Endodermal cell (in vitro differentiated cells): ENCODE results near the gene DPH5. TPM values are rescaled to one million over a fixed set of nuclear protein-coding genes. Genes with fewer than 3 reads are reported as not detected.

Experiments
- DNase-seq: peaks from one replicate; pipeline ENCODE4 v3.0.0-alpha.2; 2017
- H3K27ac ChIP-seq: 2 replicates; pipeline ENCODE4 v1.5.1; 2013; ENCODE audit warnings: mild to moderate bottlenecking, low read depth, low read length, moderate library complexity
- H3K27me3 ChIP-seq: 2 replicates; pipeline ENCODE4 v1.6.1; 2013; ENCODE audit warnings: mild to moderate bottlenecking, low read length, moderate library complexity; ENCODE audit not compliant: insufficient read depth, control insufficient read depth, poor library complexity, severe bottlenecking
- H3K36me3 ChIP-seq: 2 replicates; pipeline ENCODE4 v1.7.0; 2013; ENCODE audit warnings: mild to moderate bottlenecking, low read length, moderate library complexity; ENCODE audit not compliant: control insufficient read depth, insufficient read depth
- H3K4me1 ChIP-seq: one replicate; pipeline ENCODE4 v1.7.0; 2013; ENCODE audit warnings: low read length; ENCODE audit not compliant: control insufficient read depth, insufficient read depth
- H3K4me3 ChIP-seq: 2 replicates; pipeline ENCODE4 v1.5.1; 2013; ENCODE audit warnings: mild to moderate bottlenecking, low read length, moderate library complexity
- H3K9ac ChIP-seq: 2 replicates; pipeline ENCODE4 v1.6.1; 2013; ENCODE audit warnings: mild to moderate bottlenecking, low read length, moderate library complexity; ENCODE audit not compliant: poor library complexity, severe bottlenecking; ENCODE audit errors: extremely low read depth
- H3K9me3 ChIP-seq: 2 replicates; pipeline ENCODE4 v1.6.1; 2013; ENCODE audit warnings: mild to moderate bottlenecking, low read length, moderate library complexity; ENCODE audit not compliant: control insufficient read depth
- H3K27ac Mint-ChIP-seq: 2 replicates; pipeline ENCODE4 v1.8.0; 2020; ENCODE audit warnings: mixed read lengths
- H3K27me3 Mint-ChIP-seq: 2 replicates; pipeline ENCODE4 v1.8.0; 2021; ENCODE audit warnings: mild to moderate bottlenecking, mixed read lengths; ENCODE audit not compliant: insufficient read depth
- H3K36me3 Mint-ChIP-seq: 2 replicates; pipeline ENCODE4 v1.8.0; 2020; ENCODE audit warnings: low read depth, mixed read lengths
- H3K4me1 Mint-ChIP-seq: 2 replicates; pipeline ENCODE4 v1.8.0; 2020; ENCODE audit warnings: mixed read lengths
- H3K4me3 Mint-ChIP-seq: 2 replicates; pipeline ENCODE4 v1.8.0; 2020; ENCODE audit warnings: mild to moderate bottlenecking, moderate library complexity, mixed read lengths
- H3K9me3 Mint-ChIP-seq: 2 replicates; pipeline ENCODE4 v1.8.0; 2020; ENCODE audit warnings: mild to moderate bottlenecking, mixed read lengths
- CTCF ChIP-seq: fragments of 200-600 bp; sonication (generic); conservative IDR thresholded peaks from 2 replicates; pipeline ENCODE4 v1.5.0; 2021; ENCODE audit warnings: antibody characterized with exemption, mild to moderate bottlenecking
- WGBS, 2 experiments: methylation state at CpG; one replicate each; pipeline versions ENCODE4 v1.1.5 to v1.1.7; 2013; ENCODE audit warnings: missing lambda C conversion rate in 2 of 2, mixed read lengths in 1 of 2; ENCODE audit not compliant: insufficient coverage in 1 of 2, insufficient read length in 1 of 2; 5-methylcytosine and 5-hydroxymethylcytosine counted together
- total RNA-seq, 2 donors: library from RNA; stranded (reverse); fragmentation: NEBNext Ultra II Directional in 1 of 2; extraction: Animal tissue kit (Norgen Biotek cat#: 25700) in 1 of 2; gene quantifications; 2 replicates in 1 of 2; 3 replicates in 1 of 2; pipeline ENCODE4 v1.2.1, GENCODE V29; 2021

DPH5 gene
- total RNA-seq, 2 donors from 2014 or later, result 38.7 to 40.4 TPM

GRCh38 chr1:100998426-100998825 is 27.2 kb downstream of the DPH5 start:
- DNase-seq, result no peak
- peaks cover 39% of the 10 kb centered on the region for H3K36me3 Mint-ChIP-seq
- Histone ChIP-seq H3K27ac (no peak overlapping the region), H3K9ac (no peak overlapping the region), H3K27me3 (no peaks in the 10 kb centered on the region), H3K9me3 (no peaks in the 10 kb centered on the region), H3K36me3 (peaks cover 42% of the 10 kb centered on the region), H3K4me1 (no peaks in the 10 kb centered on the region), H3K4me3 (no peak overlapping the region)
- H3K4me1 Mint-ChIP-seq, result no peaks in the 10 kb centered on the region
- no peaks in the 10 kb centered on the region for H3K27me3 Mint-ChIP-seq
- WGBS, 2 experiments, result 100% methylated on average over 1 of the region's 1 CpG
- H3K9me3 Mint-ChIP-seq, result no peaks in the 10 kb centered on the region
- H3K4me3 Mint-ChIP-seq, result no peak overlapping the region
- no peak overlapping the region for H3K27ac Mint-ChIP-seq
- no peak for TF ChIP-seq CTCF

- no peak for TF ChIP-seq CTCF
- H3K27me3 ChIP-seq, result no peaks in the 10 kb centered on the region
- no peak overlapping the region for H3K4me3 ChIP-seq
- Mint-ChIP-seq H3K4me3 (no peak overlapping the region), H3K27me3 (no peaks in the 10 kb centered on the region), H3K36me3 (peaks cover 52% of the 10 kb centered on the region), H3K27ac (no peak overlapping the region), H3K9me3 (no peaks in the 10 kb centered on the region), H3K4me1 (no peaks in the 10 kb centered on the region)
- H3K36me3 ChIP-seq, result peaks cover 41% of the 10 kb centered on the region
- DNase-seq, result no peak
- WGBS, 2 experiments, result 88 to 96% methylated on average over 2 to 3 of the region's 4 CpGs
- no peak overlapping the region for H3K27ac ChIP-seq
- H3K9me3 ChIP-seq, result no peaks in the 10 kb centered on the region
- no peak overlapping the region for H3K9ac ChIP-seq
- no peaks in the 10 kb centered on the region for H3K4me1 ChIP-seq
Measured at GRCh38 chr1:100995198-100995988, 30.2 kb downstream of the DPH5 start.

- no peak for DNase-seq
- Histone ChIP-seq H3K4me1 (no peaks in the 10 kb centered on the region), H3K27me3 (no peaks in the 10 kb centered on the region), H3K27ac (no peak overlapping the region), H3K9ac (no peak overlapping the region), H3K9me3 (no peaks in the 10 kb centered on the region), H3K4me3 (no peak overlapping the region), H3K36me3 (peaks cover 27% of the 10 kb centered on the region)
- WGBS, 2 experiments, result 91 to 100% methylated on average over 1 to 2 of the region's 2 CpGs
- no peaks in the 10 kb centered on the region for H3K9me3 Mint-ChIP-seq
- no peaks in the 10 kb centered on the region for H3K4me1 Mint-ChIP-seq
- H3K4me3 Mint-ChIP-seq, result no peak overlapping the region
- no peak for TF ChIP-seq CTCF
- no peaks in the 10 kb centered on the region for H3K27me3 Mint-ChIP-seq
- H3K36me3 Mint-ChIP-seq, result peaks cover 28% of the 10 kb centered on the region
- no peak overlapping the region for H3K27ac Mint-ChIP-seq
Measured at GRCh38 chr1:100989306-100990077, 36.1 kb downstream of the DPH5 start.
